B cell (primary cell): ENCODE results near the gene PRSS21.

Experiments
- CTCF ChIP-seq: fragments of 200-600 bp; IDR thresholded peaks from one replicate; pipeline ENCODE4 v1.8.0; 2022; ENCODE audit warnings: antibody characterized with exemption, mild to moderate bottlenecking
- EZH2 ChIP-seq: IDR thresholded peaks from 2 replicates; pipeline ENCODE4 v1.6.1; 2012; ENCODE audit warnings: borderline replicate concordance, low read depth, mild to moderate bottlenecking, moderate library complexity, low read length; ENCODE audit not compliant: insufficient read depth, poor library complexity, severe bottlenecking

DNA sequence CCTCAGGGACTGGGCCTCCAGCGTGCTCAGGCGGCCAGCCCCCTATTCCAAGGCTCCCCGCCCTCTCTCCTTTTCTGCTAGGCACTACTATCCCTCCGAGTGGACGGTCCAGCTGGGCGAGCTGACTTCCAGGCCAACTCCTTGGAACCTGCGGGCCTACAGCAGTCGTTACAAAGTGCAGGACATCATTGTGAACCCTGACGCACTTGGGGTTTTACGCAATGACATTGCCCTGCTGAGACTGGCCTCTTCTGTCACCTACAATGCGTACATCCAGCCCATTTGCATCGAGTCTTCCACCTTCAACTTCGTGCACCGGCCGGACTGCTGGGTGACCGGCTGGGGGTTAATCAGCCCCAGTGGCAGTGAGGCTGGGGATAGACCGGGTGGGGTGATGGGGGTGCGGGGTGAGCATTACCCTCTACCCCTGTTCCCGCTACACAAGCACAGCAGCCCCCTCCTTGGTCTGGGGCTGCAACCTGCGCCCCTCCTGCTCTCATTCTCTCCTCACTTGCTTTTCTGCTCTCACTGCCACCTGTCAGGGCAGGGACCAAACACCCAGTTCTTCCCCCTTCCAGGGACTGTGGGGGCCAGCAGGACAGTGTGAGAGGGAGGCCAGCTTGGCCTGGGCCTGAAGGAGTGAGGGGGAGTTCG is 17.7 kb upstream of the PRSS21 start:
- no peak for TF ChIP-seq CTCF
- no peak for TF ChIP-seq EZH2
